ENCODE results near the gene ANKRD24.
"Not testable (repeated sequence)": the region's sequence is repeated elsewhere in the genome, so short reads cannot be mapped to it uniquely, and the experiment has no call there.

Gene ANKRD24

GRCh38 chr19:4140237-4140711 lies 42.2 kb upstream of the ANKRD24 start:
- TF ChIP-seq TCF4 (CRISPR knock-in tag; IDR thresholded peaks at IDR 0.05; ENCODE audit: borderline replicate concordance) (no peak), ARNTL (CRISPR knock-in tag; IDR thresholded peaks at IDR 0.05; ENCODE audit: borderline replicate concordance, low read depth) (no peak), CSDC2 (CRISPR knock-in tag; IDR thresholded peaks at IDR 0.05) (no peak), SNAI2 (CRISPR knock-in tag; IDR thresholded peaks at IDR 0.05) (no peak), ISL1 (CRISPR knock-in tag; IDR thresholded peaks at IDR 0.05) (no peak), OSR1 (CRISPR knock-in tag; IDR thresholded peaks at IDR 0.05) (no peak), PPARA (CRISPR knock-in tag; IDR thresholded peaks at IDR 0.05; ENCODE audit: borderline replicate concordance) (no peak), ZNF8 (CRISPR knock-in tag; IDR thresholded peaks at IDR 0.05) (no peak)
- TF ChIP-seq, protein P1, sequence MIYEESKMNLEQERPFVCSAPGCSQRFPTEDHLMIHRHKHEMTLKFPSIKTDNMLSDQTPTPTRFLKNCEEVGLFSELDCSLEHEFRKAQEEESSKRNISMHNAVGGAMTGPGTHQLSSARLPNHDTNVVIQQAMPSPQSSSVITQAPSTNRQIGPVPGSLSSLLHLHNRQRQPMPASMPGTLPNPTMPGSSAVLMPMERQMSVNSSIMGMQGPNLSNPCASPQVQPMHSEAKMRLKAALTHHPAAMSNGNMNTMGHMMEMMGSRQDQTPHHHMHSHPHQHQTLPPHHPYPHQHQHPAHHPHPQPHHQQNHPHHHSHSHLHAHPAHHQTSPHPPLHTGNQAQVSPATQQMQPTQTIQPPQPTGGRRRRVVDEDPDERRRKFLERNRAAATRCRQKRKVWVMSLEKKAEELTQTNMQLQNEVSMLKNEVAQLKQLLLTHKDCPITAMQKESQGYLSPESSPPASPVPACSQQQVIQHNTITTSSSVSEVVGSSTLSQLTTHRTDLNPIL (CRISPR knock-in tag; IDR thresholded peaks at IDR 0.05; ENCODE audit: low read depth), result no peak
- TF ChIP-seq, protein P2, sequence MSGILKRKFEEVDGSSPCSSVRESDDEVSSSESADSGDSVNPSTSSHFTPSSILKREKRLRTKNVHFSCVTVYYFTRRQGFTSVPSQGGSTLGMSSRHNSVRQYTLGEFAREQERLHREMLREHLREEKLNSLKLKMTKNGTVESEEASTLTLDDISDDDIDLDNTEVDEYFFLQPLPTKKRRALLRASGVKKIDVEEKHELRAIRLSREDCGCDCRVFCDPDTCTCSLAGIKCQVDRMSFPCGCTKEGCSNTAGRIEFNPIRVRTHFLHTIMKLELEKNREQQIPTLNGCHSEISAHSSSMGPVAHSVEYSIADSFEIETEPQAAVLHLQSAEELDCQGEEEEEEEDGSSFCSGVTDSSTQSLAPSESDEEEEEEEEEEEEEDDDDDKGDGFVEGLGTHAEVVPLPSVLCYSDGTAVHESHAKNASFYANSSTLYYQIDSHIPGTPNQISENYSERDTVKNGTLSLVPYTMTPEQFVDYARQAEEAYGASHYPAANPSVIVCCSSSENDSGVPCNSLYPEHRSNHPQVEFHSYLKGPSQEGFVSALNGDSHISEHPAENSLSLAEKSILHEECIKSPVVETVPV (CRISPR knock-in tag; IDR thresholded peaks at IDR 0.05), result no peak
- TF ChIP-seq, protein P3, sequence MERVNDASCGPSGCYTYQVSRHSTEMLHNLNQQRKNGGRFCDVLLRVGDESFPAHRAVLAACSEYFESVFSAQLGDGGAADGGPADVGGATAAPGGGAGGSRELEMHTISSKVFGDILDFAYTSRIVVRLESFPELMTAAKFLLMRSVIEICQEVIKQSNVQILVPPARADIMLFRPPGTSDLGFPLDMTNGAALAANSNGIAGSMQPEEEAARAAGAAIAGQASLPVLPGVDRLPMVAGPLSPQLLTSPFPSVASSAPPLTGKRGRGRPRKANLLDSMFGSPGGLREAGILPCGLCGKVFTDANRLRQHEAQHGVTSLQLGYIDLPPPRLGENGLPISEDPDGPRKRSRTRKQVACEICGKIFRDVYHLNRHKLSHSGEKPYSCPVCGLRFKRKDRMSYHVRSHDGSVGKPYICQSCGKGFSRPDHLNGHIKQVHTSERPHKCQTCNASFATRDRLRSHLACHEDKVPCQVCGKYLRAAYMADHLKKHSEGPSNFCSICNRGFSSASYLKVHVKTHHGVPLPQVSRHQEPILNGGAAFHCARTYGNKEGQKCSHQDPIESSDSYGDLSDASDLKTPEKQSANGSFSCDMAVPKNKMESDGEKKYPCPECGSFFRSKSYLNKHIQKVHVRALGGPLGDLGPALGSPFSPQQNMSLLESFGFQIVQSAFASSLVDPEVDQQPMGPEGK (CRISPR knock-in tag; IDR thresholded peaks at IDR 0.05; ENCODE audit: borderline replicate concordance), result no peak
- ATAC-seq, result peak; percentile 97

GRCh38 chr19:4142916-4143315 lies 39.6 kb upstream of the ANKRD24 start:
- ATAC-seq, result not testable (repeated sequence)

GRCh38 chr19:4144666-4145249 lies 37.7 kb upstream of the ANKRD24 start:
- no peak for ATAC-seq
- no peak for TF ChIP-seq ZNF565 (CRISPR knock-in tag; conservative IDR thresholded peaks at IDR 0.05; ENCODE audit: low read depth)
- no peak for TF ChIP-seq ARNTL (CRISPR knock-in tag; IDR thresholded peaks at IDR 0.05; ENCODE audit: borderline replicate concordance, low read depth)
- no peak for TF ChIP-seq PPARA (CRISPR knock-in tag; IDR thresholded peaks at IDR 0.05; ENCODE audit: borderline replicate concordance)
- TF ChIP-seq ZNF70 (CRISPR knock-in tag; IDR thresholded peaks at IDR 0.05), result no peak
- TF ChIP-seq, protein P1 (CRISPR knock-in tag; IDR thresholded peaks at IDR 0.05; ENCODE audit: low read depth), result no peak
- TF ChIP-seq TCF4 (CRISPR knock-in tag; IDR thresholded peaks at IDR 0.05; ENCODE audit: borderline replicate concordance), result no peak
- TF ChIP-seq ZC3H10 (CRISPR knock-in tag; IDR thresholded peaks at IDR 0.05), result no peak
- TF ChIP-seq ESRRG (CRISPR knock-in tag; IDR thresholded peaks at IDR 0.05), result no peak
- no peak for TF ChIP-seq ZFP30 (CRISPR knock-in tag; IDR thresholded peaks at IDR 0.05)
- no peak for TF ChIP-seq OSR1 (CRISPR knock-in tag; IDR thresholded peaks at IDR 0.05)
- TF ChIP-seq ZFP3 (CRISPR knock-in tag; IDR thresholded peaks at IDR 0.05), result no peak
- TF ChIP-seq, protein P2 (CRISPR knock-in tag; IDR thresholded peaks at IDR 0.05), result no peak
- TF ChIP-seq RARB (CRISPR knock-in tag; IDR thresholded peaks at IDR 0.05), result no peak
- TF ChIP-seq CSDC2 (CRISPR knock-in tag; IDR thresholded peaks at IDR 0.05), result no peak
- TF ChIP-seq SNAI2 (CRISPR knock-in tag; IDR thresholded peaks at IDR 0.05), result no peak
- no peak for TF ChIP-seq GLIS3 (CRISPR knock-in tag; IDR thresholded peaks at IDR 0.05)
- TF ChIP-seq, protein P4, sequence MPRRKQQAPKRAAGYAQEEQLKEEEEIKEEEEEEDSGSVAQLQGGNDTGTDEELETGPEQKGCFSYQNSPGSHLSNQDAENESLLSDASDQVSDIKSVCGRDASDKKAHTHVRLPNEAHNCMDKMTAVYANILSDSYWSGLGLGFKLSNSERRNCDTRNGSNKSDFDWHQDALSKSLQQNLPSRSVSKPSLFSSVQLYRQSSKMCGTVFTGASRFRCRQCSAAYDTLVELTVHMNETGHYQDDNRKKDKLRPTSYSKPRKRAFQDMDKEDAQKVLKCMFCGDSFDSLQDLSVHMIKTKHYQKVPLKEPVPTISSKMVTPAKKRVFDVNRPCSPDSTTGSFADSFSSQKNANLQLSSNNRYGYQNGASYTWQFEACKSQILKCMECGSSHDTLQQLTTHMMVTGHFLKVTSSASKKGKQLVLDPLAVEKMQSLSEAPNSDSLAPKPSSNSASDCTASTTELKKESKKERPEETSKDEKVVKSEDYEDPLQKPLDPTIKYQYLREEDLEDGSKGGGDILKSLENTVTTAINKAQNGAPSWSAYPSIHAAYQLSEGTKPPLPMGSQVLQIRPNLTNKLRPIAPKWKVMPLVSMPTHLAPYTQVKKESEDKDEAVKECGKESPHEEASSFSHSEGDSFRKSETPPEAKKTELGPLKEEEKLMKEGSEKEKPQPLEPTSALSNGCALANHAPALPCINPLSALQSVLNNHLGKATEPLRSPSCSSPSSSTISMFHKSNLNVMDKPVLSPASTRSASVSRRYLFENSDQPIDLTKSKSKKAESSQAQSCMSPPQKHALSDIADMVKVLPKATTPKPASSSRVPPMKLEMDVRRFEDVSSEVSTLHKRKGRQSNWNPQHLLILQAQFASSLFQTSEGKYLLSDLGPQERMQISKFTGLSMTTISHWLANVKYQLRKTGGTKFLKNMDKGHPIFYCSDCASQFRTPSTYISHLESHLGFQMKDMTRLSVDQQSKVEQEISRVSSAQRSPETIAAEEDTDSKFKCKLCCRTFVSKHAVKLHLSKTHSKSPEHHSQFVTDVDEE (CRISPR knock-in tag; IDR thresholded peaks at IDR 0.05), result no peak

All from SK-N-SH treated with all-trans-retinoic acid at 6 μM for 48 hours (cell line).